ENCODE measurements around the gene SGTA.

Gene SGTA

DNA sequence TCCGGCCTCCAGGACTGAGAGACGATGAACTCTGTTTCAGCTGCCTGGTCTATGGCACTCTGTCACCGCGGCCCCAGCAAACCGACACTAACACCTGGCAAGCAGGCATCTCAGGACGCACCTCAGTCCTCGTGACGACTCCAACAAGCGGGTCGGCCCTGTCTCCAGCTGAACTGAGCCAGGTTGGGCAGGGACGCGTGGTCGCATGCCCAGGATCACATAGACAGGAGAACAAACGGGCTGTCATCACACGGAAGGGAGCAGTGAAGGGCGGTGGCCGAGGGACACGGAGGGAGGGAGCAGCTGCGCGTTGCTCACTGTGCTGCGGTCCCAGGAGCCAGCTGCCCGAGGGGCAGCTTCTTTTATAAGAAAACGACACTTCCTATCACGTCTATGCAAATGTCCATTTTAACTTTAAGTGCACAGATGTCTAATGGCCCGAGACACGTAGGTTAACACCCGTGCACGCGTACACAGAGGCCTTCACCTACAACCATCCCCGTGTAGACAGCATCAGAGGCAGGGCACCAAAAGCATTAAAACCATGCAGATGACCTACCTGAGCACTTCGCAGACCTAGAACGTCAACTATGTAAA is 8.9 kb downstream of the SGTA start:
- H3K4me2 ChIP-seq (ENCODE audit: low read length): peak overlapping the region; percentile 88
- H3K27me3 ChIP-seq (ENCODE audit: control insufficient read depth, insufficient read depth, low read length): no peaks in the 10 kb centered on the region
- H3K4me1 ChIP-seq (ENCODE audit: control insufficient read depth, insufficient read depth, low read length): peaks cover 53% of the 10 kb centered on the region
- no peak overlapping the region for H3K4me3 ChIP-seq (ENCODE audit: low read length)
- H3K36me3 ChIP-seq (ENCODE audit: insufficient read depth, low read length): peaks cover 7% of the 10 kb centered on the region
- H3K9me3 ChIP-seq (replicated peaks; ENCODE audit: low read length): no peaks in the 10 kb centered on the region
- no peak overlapping the region for H3K9ac ChIP-seq (ENCODE audit: low read depth, low read length)

DNA sequence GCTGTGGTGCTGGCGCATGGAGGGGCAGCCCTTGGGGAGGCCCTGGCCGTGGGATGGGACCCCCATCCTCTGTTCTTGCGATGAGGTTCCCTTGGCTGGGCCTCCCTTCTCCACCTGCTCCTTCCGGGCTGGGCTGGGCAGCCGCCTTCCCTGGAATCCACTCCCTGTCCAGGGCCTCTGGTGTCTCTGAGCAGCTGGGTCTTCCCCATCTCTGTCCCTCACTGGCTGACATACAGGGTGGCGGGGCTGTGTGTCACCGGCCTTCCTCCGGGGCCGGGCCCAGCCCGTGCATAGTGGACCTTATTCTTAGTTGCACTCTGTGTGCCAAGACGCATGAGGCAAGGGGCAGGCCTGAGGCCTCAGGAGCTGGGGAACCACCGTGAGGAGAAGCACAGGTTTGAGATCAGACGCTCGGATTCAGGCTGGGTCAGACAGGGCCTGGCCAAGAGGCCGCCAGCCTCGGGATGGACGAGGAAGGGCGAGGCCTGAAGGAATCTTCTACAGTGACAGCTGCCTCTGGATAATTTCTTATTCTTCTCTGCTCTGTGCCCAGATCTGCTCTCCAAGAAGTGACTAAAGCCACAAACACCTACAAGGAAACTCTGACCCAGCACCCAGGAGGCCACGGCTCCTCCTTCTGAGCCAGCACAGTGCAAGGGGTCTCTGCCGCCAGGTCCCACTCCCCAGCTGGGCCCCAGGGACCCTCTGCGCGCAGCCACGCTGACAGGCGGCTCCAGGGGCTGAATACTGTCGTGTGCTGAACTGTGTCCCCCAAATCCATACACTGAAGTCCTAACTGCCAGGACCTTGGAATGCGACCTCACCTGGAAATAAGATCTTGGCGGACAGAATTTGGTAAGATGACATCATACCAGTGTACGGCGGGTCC is 11.0 kb downstream of the SGTA start:
- H3K9ac ChIP-seq (ENCODE audit: low read depth, low read length): peak overlapping the region; percentile 16
- no peaks in the 10 kb centered on the region for H3K27me3 ChIP-seq (ENCODE audit: control insufficient read depth, insufficient read depth, low read length)
- peak overlapping the region; percentile 5 for H3K4me2 ChIP-seq (ENCODE audit: low read length)
- H3K36me3 ChIP-seq (ENCODE audit: insufficient read depth, low read length): peaks cover 18% of the 10 kb centered on the region
- H3K4me1 ChIP-seq (ENCODE audit: control insufficient read depth, insufficient read depth, low read length): peaks cover 49% of the 10 kb centered on the region
- H3K9me3 ChIP-seq (replicated peaks; ENCODE audit: low read length): no peaks in the 10 kb centered on the region
- H3K4me3 ChIP-seq (ENCODE audit: low read length): no peak overlapping the region

DNA sequence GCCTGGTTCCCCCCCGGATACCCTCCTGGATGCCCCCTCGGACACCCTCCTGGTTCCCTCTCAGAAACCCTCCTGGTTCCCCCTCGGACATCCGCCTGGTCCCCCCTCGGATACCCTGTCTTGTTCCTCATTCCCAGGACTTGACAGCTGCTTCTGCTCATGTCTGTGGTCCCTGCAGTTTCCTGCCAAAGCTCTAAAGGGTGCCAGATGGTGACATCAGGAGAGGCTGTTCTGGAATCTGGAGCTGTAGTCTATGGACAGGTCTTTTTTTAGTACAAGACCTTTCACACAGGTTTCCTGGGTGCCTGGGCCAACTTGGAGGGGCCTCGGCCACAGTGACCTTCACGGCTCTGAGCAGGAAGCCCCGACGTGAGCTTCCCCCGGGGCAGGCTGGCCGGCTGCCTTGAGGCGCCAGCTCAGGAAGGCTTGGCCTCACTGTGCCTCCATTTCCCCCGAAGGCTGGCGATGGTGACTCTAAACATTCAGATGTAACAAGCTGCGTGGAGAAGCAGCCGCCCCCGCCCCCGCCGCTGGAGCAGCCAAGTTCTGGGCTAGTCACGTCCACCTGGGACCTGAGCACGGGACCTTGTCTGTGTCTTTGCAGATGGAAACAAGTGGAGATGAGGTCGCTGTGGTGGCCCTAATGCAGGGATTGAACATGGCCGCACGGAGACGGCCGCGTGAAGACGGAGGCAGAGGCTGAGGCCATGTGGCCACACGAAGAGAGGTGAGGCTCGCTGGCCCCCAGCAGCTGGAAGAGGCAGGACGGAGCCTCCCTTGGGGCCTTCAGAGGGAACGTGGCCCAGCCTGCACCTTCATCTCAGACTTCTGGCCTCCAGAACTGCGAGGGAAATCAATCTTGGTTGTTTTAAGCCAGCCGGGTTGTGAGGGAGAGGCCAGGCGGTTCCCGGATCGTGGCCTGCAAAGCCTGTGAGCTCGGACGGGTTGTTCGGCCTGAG is 12.7 kb downstream of the SGTA start:
- Histone ChIP-seq H3K27me3 (ENCODE audit: control insufficient read depth, insufficient read depth, low read length) (no peaks in the 10 kb centered on the region), H3K9me3 (replicated peaks; ENCODE audit: low read length) (no peaks in the 10 kb centered on the region), H3K4me3 (ENCODE audit: low read length) (no peak overlapping the region), H3K4me2 (ENCODE audit: low read length) (peak overlapping the region; percentile 3), H3K4me1 (ENCODE audit: control insufficient read depth, insufficient read depth, low read length) (peaks cover 38% of the 10 kb centered on the region), H3K36me3 (ENCODE audit: insufficient read depth, low read length) (peaks cover 34% of the 10 kb centered on the region), H3K9ac (ENCODE audit: low read depth, low read length) (no peak overlapping the region)

DNA sequence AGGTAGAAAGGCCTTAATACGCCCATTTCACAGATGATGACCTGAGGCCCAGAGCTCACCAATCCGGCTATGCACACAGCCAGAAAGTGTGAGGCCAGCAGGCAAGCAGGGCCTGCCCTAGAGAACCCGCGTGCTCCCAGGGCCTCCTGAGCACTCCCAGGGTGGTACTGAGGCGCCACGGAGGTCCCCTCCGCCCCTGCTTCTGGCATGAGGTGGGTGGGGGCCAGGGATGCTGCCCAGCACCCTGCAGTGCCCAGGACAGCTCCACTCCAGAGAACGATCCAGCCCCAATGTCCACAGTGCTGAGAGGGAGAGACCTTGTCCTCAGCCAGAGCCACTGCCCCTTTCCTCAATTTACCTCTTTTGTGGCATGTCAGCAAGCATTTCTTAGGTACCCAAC is 13.9 kb downstream of the SGTA start:
- Histone ChIP-seq H3K9me3 (replicated peaks; ENCODE audit: low read length) (no peaks in the 10 kb centered on the region), H3K9ac (ENCODE audit: low read depth, low read length) (no peak overlapping the region), H3K27me3 (ENCODE audit: control insufficient read depth, insufficient read depth, low read length) (no peaks in the 10 kb centered on the region), H3K4me3 (ENCODE audit: low read length) (no peak overlapping the region), H3K4me2 (ENCODE audit: low read length) (no peak overlapping the region), H3K36me3 (ENCODE audit: insufficient read depth, low read length) (peaks cover 44% of the 10 kb centered on the region), H3K4me1 (ENCODE audit: control insufficient read depth, insufficient read depth, low read length) (peaks cover 27% of the 10 kb centered on the region)

DNA sequence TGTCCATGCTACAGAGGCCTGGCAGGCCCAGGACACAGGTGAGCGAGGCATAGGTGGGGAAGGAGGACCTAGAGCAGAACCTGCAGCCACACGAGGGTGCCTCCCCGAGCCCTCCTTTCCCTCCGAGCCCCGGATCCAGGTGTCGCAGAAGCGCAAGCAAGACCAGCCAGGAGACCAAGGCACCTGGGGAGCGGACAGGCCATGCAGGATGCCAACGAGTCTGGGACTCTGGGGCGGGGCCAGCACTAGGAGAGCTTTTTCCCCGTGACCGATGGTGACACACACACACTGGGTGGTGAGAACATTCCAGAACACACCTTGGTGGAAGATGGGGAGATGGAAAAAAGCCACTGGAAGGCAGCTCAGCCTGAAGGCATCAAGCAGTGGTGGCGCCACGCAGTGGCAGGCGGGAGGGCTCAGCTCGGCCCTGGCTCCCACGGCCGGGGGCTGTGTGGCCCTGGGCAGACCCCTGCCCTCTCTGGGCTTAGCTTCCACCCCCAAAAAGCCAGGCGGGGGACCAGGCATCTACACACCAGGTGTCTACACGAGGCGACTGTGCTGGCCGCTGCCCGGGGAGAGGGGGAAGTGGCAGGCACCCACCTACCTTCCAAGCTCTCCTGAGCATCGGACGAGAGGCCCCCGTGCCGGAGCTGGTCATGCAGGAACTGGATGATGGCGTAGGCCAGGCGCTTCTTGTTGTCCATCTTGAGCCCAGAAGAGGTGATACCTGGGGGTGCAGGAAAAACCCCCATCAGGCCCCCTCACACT is 14.5 kb downstream of the SGTA start:
- Histone ChIP-seq H3K36me3 (ENCODE audit: insufficient read depth, low read length) (peaks cover 51% of the 10 kb centered on the region), H3K9me3 (replicated peaks; ENCODE audit: low read length) (no peaks in the 10 kb centered on the region), H3K4me1 (ENCODE audit: control insufficient read depth, insufficient read depth, low read length) (peaks cover 24% of the 10 kb centered on the region), H3K4me2 (ENCODE audit: low read length) (no peak overlapping the region), H3K9ac (ENCODE audit: low read depth, low read length) (no peak overlapping the region), H3K27me3 (ENCODE audit: control insufficient read depth, insufficient read depth, low read length) (no peaks in the 10 kb centered on the region), H3K4me3 (ENCODE audit: low read length) (no peak overlapping the region)

DNA sequence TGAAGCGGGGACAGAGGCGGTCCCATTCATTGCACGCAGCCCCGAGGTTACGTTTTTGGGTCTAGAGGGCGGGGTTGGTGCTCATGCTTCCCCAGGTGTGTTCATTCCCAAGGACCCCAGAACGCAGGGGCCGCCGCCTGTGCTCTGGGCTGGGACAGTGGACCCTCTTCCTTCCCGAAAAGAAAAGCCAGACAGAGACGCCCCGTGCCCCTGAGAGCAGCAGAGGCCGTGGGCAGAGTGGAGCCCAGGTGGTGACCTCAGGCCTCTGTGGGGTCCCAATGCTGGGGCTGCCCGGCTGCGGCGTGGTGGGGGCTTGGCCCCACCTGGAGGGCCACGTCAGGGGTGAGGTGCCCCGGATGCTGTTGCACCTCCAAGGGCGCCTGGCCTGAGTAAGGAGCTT is 15.4 kb downstream of the SGTA start:
- no peaks in the 10 kb centered on the region for H3K9me3 ChIP-seq (replicated peaks; ENCODE audit: low read length)
- H3K27me3 ChIP-seq (ENCODE audit: control insufficient read depth, insufficient read depth, low read length): no peaks in the 10 kb centered on the region
- peaks cover 60% of the 10 kb centered on the region for H3K36me3 ChIP-seq (ENCODE audit: insufficient read depth, low read length)
- H3K9ac ChIP-seq (ENCODE audit: low read depth, low read length): no peak overlapping the region
- no peak overlapping the region for H3K4me3 ChIP-seq (ENCODE audit: low read length)
- no peak overlapping the region for H3K4me2 ChIP-seq (ENCODE audit: low read length)
- H3K4me1 ChIP-seq (ENCODE audit: control insufficient read depth, insufficient read depth, low read length): peaks cover 24% of the 10 kb centered on the region

DNA sequence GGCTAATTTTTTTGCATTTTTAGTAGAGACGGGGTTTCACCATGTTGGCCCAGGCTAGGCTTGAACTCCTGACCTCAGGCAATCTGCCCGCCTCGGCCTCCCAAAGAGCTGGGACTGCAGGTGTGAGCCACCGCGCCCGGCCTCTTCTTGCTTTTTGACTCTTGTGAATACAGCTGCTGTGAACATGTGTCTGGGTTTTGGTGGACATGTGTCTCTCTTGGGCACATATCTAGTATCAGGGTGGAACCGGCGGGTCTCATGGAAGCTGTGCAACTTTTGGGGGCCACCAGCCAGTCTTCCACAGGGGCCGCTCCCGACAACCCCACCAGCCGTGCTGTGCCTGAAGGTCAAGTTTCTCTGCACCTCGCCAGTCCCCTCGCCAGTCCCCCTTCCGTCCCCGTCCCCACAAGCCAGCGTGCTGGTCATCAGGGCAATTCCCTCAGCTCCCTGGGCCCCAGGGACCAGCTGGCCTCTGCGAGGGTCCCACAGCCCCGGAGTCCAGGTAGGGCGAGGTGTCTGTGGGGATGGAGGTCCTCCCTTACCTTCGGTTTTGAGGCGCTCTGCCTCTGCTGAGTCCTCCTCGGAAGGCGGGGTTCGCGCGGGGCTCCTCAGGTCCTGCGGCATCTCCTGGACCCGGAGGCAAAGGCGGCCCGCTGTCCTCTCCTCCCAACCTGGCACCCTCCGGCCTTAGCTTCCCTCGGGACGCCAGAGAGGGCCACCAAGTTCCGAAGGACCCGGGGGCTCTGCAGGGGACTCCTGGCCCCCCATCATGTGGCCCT is 16.3 kb downstream of the SGTA start:
- no peak overlapping the region for H3K9ac ChIP-seq (ENCODE audit: low read depth, low read length)
- peaks cover 17% of the 10 kb centered on the region for H3K4me1 ChIP-seq (ENCODE audit: control insufficient read depth, insufficient read depth, low read length)
- no peak overlapping the region for H3K4me3 ChIP-seq (ENCODE audit: low read length)
- no peak overlapping the region for H3K4me2 ChIP-seq (ENCODE audit: low read length)
- H3K27me3 ChIP-seq (ENCODE audit: control insufficient read depth, insufficient read depth, low read length): no peaks in the 10 kb centered on the region
- H3K36me3 ChIP-seq (ENCODE audit: insufficient read depth, low read length): peaks cover 68% of the 10 kb centered on the region
- no peaks in the 10 kb centered on the region for H3K9me3 ChIP-seq (replicated peaks; ENCODE audit: low read length)

DNA sequence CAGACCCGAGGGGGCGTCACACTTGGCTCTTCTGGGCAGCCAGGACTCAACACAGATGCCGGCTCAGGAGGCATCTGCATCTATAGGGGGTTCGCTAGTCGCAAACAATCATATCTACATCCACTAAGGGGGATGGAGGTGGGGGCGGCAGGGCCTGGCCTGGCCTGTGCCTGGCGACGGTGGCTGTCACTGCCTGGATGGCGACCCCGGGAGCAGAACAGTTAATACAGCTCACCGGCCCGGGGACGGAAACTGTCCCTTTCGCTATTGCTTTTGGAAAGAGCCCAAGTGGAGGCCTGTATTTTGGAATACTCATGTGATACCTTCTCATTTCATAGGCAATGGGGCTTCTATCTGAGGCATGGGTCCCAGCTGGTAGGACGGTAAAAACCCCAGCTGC is 17.7 kb downstream of the SGTA start:
- Histone ChIP-seq H3K4me1 (ENCODE audit: control insufficient read depth, insufficient read depth, low read length) (peaks cover 5% of the 10 kb centered on the region), H3K4me3 (ENCODE audit: low read length) (no peak overlapping the region), H3K27me3 (ENCODE audit: control insufficient read depth, insufficient read depth, low read length) (no peaks in the 10 kb centered on the region), H3K9me3 (replicated peaks; ENCODE audit: low read length) (no peaks in the 10 kb centered on the region), H3K4me2 (ENCODE audit: low read length) (no peak overlapping the region), H3K9ac (ENCODE audit: low read depth, low read length) (no peak overlapping the region), H3K36me3 (ENCODE audit: insufficient read depth, low read length) (peaks cover 73% of the 10 kb centered on the region)

DNA sequence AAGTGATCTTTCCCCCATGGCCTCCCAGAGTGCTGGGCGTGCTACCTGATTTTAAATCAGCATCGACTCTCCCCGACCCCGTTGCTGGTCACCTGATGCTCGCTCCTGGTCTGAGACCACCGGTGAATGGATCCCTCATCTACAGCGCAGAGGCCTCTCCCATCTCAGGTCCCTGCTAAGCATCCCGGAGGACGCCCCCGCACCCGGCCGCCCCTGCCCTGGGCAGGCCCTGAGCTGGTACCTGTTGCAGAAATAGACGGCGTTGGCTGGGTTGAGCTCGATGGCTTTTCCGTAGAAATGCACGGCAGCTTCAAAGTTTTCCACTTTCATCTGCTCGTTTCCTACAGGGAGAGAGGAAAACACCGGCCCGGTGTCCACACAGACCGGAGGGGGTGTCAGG is 18.1 kb downstream of the SGTA start:
- no peak overlapping the region for H3K4me3 ChIP-seq (ENCODE audit: low read length)
- H3K4me2 ChIP-seq (ENCODE audit: low read length): no peak overlapping the region
- H3K4me1 ChIP-seq (ENCODE audit: control insufficient read depth, insufficient read depth, low read length): peaks cover under 1% of the 10 kb centered on the region
- no peak overlapping the region for H3K9ac ChIP-seq (ENCODE audit: low read depth, low read length)
- H3K27me3 ChIP-seq (ENCODE audit: control insufficient read depth, insufficient read depth, low read length): no peaks in the 10 kb centered on the region
- no peaks in the 10 kb centered on the region for H3K9me3 ChIP-seq (replicated peaks; ENCODE audit: low read length)
- H3K36me3 ChIP-seq (ENCODE audit: insufficient read depth, low read length): peaks cover 72% of the 10 kb centered on the region

DNA sequence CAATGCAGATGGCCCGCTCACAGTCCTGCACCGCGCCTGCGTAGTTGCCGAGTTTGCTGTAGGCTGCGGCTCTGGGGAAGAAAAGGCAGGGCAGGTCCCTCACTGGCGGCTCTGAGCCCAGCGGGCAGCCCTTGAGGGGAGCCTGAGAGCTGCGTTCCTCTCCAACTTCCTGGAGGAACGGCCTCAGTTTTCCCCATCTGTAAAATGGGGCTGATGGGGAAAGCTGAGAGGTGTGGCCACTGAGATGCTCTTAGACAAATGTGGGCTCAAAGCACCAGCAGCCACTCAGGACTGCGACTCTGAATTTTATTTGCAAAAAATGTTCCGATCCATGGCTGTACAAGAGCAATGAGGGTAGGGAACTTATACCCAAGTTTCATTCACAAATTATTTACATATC is 19.4 kb downstream of the SGTA start:
- H3K27me3 ChIP-seq (ENCODE audit: control insufficient read depth, insufficient read depth, low read length): no peaks in the 10 kb centered on the region
- H3K4me3 ChIP-seq (ENCODE audit: low read length): no peak overlapping the region
- H3K36me3 ChIP-seq (ENCODE audit: insufficient read depth, low read length): peaks cover 79% of the 10 kb centered on the region
- H3K4me1 ChIP-seq (ENCODE audit: control insufficient read depth, insufficient read depth, low read length): no peaks in the 10 kb centered on the region
- H3K4me2 ChIP-seq (ENCODE audit: low read length): no peak overlapping the region
- no peaks in the 10 kb centered on the region for H3K9me3 ChIP-seq (replicated peaks; ENCODE audit: low read length)
- no peak overlapping the region for H3K9ac ChIP-seq (ENCODE audit: low read depth, low read length)
